T follicular helper cell (primary cell): ENCODE measurements around the gene INO80E.
A peak's percentile ranks its signal among the peaks of the same experiment; 100 is the strongest.

Experiments used
- DNase-seq: peaks from one replicate; pipeline ENCODE4 v3.0.0-alpha.2; 2020; ENCODE audit warnings: low read depth

Gene INO80E

GRCh38 chr16:29993191-29993902 is 2.7 kb upstream of the INO80E start:
- no peak for DNase-seq

DNA sequence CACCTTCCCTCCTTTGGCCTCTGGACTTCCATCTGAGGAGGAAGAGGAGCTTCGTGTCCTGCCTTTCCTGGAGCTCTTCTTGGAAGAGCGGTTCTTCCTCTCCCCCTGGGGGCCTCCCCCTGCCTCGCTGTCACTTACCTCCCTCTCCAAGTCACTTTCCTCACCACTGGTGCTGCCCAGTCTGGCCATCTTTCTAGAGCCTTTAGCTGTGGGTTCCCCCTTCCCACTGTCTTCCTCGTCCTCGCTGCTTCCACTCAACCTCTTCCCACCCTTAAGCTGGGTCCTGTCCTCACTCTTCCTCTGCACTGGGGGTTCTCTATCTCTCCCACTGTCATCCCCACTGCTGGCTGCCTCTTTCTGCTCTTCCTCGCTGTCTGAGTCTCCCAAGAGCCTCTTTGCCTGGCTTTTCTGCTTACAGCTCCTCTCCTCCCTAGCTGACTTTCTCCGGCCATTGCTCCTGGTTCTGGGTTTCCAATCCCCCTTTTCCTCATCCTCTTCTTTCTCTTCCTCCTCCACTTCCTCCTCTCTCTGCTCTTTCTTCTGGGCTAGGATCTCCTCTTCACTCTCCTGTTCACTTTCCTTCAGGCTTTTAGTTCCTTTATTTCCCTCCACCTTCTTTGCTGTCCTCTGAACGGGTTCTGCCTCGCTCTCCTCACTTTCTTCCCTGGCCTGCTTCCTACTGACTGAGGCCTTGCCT is 2.0 kb upstream of the INO80E start:
- no peak for DNase-seq

GRCh38 chr16:29994600-29995323 is 1.3 kb upstream of the INO80E start:
- no peak for DNase-seq

DNA sequence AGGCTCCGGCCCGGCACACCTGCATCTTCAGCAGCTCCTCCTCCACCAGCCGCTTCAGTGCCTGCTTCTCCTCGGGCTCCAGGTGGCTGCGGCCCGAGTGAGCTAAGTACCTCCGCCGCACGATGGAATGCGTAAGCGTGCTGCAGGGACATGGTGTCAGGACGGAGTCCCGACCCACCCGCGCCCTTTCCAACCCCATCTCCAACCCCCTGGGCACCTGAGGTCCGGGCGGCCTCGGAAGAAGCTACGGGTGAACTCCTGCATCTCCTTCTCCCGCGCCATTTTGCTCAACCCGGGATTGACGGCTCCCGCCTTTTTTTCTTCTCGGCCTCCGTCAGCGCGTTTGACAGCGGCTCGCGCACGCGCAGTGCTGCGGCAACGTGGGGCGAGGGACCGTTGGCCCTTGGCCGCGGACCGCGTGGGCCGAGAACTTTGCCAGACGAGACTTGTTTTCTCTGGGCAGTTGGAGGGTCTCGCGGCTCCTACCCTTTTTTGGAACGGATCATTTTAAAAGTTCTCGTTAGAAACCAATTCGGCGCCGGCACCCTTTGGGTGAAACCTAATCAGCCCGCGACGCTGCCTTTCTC is 624 bp upstream of the INO80E start, which contains the start of gene HIRIP3:
Gene HIRIP3, minus strand, starts transcription at position 294 of the 587 bp plus-strand sequence. Its CDS starts 12 bp downstream, at position 282.
- DNase-seq, result peak; percentile 79

- no peak for DNase-seq
These were observed 767 bp downstream of the INO80E start for GRCh38 chr16:29996766-29997250.

DNA sequence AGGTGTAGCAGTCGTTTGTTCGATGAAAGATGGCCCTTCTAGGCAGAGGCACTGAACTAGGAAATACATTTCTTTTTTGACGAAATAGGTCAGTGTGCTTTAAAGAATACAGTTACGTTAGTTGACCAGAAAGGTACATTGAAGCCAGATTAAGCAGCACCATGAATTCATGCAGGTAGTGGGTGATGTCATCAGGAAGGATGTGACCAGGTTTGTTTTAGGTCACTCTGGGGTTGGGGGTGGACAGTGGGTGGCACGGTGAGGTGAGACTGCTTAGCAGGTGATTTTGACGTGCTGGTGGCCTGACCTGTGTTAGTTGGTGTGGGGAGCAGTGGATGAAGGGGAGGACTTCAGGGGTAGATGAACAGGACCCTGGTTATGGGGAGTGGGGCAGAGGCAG is 3.6 kb downstream of the INO80E start:
- DNase-seq, result no peak

DNA sequence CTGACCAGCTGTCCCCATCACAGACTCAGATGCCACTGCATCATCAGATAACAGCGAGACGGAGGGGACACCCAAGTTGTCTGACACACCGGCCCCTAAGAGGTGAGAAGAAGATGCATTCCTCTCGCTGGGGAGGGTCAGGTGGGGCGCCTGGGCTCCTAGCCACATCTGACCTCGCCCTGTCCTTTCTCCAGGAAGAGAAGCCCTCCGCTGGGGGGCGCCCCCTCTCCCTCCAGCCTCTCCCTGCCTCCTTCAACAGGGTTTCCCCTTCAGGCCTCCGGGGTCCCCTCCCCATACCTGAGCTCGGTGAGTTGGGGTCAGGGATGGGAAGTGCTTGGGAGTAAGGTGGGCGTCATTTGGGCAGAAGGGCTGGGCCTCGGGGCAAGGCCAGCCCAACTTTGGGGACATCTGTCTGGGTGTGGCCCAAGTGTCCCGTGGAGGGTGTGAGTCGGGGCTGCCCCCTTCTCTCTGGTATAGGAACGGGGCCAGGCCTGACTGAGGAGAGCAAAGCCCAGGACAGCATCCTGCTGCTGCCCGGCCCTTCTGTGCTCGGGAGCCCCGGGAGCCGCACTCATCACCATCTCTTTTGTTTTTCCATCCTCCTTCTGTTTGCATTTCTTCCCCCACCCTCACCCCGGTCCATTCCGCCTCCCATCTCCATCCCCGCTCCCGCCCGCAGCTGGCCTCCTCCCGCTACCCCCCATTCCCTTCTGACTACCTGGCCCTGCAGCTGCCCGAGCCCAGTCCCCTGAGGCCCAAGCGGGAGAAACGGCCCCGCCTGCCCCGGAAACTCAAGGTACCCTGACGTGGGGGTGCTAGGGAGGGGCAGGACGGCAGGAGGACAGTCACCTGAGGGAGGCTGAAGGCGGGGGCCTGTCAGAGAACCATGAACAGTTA is 4.9 kb downstream of the INO80E start:
- DNase-seq, result no peak

DNA sequence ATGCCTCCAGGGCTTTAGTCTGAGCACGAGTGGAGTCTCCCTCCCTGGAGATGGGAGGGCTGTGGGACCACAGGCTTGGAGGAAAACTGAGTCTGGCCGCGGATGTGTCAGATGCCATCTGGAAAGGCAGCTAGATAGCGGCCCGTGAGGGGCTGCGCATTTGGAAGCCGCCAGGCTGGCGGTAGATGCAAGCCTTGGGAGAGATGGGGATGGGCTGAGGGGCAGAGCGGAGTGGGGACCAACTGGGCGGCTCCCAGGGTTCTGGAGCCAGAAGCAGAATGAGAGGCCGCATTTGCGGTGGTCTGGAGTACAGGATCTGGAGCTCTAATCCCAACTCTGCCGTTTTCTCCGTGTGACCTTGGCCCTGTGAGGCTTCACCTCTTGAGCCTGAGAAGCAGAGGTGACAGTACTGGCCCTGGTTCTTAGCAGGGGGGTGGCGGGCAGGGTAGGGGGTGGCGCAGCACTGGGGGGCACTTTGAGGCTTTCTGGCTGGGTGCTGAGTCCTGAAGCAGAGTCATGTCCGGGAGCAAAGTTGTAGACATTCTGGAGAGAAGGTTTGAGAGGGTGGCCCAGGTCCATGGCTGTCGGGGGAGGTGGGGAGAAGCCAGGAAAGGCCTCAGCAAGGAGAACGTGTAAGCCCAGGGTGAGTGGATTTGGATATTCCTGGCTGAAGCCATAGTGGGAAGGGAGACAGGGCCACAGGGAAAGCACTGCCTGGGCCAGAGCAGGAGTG is 6.7 kb downstream of the INO80E start:
- DNase-seq, result no peak

DNA sequence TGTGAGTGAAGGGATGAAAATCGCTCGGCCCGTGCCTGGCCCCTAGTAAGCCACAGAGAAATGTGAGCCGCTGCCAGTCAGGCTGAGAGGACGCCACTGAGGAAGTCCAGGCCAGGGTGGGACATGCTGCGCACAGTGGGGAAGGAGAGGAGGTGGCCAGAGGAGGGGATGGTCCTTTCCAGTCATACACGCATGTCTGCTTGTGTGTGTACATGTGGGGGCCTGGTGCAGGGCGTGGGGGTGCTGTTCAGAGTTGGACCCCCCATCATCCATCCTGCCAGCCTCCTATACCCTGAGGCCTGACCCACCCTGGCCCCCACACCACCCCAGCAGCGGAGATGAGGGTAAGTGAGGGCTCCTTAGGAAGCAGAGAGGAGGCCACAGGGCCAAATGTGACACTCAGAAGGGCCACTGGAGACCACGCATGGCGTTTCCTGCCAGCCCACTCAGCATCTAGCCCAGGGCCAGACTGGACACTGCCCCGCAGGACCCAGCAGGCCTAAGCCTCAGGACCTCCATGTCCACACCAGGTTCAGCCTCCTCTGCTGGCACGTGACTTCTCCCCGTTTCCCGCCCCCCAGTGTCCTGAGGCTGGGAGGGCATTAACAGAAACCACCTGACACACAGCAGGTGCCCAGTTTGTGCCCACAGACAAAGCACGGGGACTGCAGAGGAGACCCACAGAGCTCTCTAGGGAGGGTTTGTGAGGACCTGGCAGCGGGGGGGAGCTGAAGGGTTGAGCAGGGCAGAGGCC is 7.8 kb downstream of the INO80E start:
- DNase-seq, result no peak

GRCh38 chr16:30004424-30004776 is 8.4 kb downstream of the INO80E start:
- DNase-seq, result no peak

GRCh38 chr16:30004811-30005242 is 8.8 kb downstream of the INO80E start:
- no peak for DNase-seq

- DNase-seq, result peak; percentile 21
These were observed 9.5 kb downstream of the INO80E start for GRCh38 chr16:30005341-30006094.

GRCh38 chr16:30006095-30006473 is 10.0 kb downstream of the INO80E start:
- DNase-seq, result no peak

GRCh38 chr16:30006659-30007377 is 10.8 kb downstream of the INO80E start:
- no peak for DNase-seq

- DNase-seq, result no peak
These were observed 11.4 kb downstream of the INO80E start for GRCh38 chr16:30007378-30007895.

DNA sequence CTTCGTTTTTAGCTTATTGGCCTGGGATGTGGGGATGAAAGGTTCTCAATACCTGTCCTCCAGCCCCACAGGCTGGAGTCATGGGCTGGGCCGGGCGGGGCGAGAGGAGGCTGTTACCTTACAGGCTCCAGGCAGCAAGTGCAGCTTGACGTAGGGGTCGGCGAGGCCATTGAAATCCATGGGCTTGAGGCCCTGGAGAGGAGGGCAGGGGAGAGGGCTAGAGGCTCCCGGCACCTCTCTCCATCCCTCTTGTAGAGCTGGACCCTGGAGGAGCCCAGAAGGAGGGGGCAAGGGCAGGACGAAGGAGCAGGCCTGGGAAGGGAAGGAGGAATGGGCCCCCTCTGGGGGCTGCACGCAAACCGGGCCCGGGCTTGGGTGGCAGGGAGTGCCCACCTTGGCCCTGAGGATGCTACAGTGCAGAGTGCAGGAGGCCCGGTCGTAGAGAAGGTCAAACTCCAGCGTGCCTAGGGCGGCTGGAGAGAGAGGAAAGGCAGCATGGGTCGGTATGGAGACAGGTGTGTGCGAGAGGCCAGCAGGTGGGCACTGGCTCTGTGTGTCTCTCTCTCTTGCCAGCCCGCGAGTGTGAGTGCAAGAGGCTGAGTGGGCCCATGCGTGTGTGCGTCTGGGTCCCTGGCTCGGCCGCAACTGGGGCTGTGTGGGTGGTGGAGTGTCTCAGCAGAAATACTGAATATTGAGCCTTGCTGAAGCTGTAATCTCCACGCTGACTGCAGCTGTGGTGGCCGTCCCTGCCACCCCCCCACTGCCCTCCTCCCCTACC is 13.2 kb downstream of the INO80E start:
- DNase-seq, result no peak
